Stimulated activated CD4-positive, alpha-beta T cell treated with anti-CD3 and anti-CD28 coated beads, Interleukin-15, amount 100 ng/mL, for 48 hours (primary cell): ENCODE results near the gene C10orf62.
"Not testable (repeated sequence)": the region's sequence is repeated elsewhere in the genome, so short reads cannot be mapped to it uniquely, and the experiment has no call there.

Experiments used
- DNase-seq, 2 donors: peaks; one replicate each; pipeline ENCODE4 v3.0.0-alpha.2; 2020; ENCODE audit warnings: low read depth in 2 of 2

Gene C10orf62

GRCh38 chr10:97627731-97628130, 38.2 kb downstream of the C10orf62 start:
- DNase-seq, result no peak

- no peak for DNase-seq
Measured at GRCh38 chr10:97628228-97628627, 38.7 kb downstream of the C10orf62 start.

GRCh38 chr10:97629289-97629688, 39.8 kb downstream of the C10orf62 start:
- DNase-seq, result no peak

GRCh38 chr10:97631098-97631497, 41.6 kb downstream of the C10orf62 start:
- no peak for DNase-seq

GRCh38 chr10:97632949-97633884, 43.7 kb downstream of the C10orf62 start, which contains the start of gene MORN4:
TSS of gene MORN4 (minus strand) at chr10:97633500. CDS start at chr10:97619653, 13,847 bp downstream.
- DNase-seq, result peak; percentile 84 to 89

GRCh38 chr10:97633921-97634320, 44.4 kb downstream of the C10orf62 start:
- no peak for DNase-seq

- DNase-seq, result no peak
Measured at GRCh38 chr10:97635577-97635976, 46.1 kb downstream of the C10orf62 start.

- DNase-seq, result not testable (repeated sequence)
Measured at GRCh38 chr10:97639090-97639489, 49.6 kb downstream of the C10orf62 start.

GRCh38 chr10:97640174-97640867, 50.8 kb downstream of the C10orf62 start, which contains the start of gene PI4K2A:
TSS of gene PI4K2A (plus strand) at chr10:97640671. CDS start at chr10:97640743, 72 bp downstream.
- DNase-seq, result peak; percentile 99
